ENCODE measurements around the gene CTNNBL1. TPM values are rescaled to one million over a fixed set of nuclear protein-coding genes. Genes with fewer than 3 reads are reported as not detected.

The CTNNBL1 gene
- total RNA-seq, 1 experiment from 2014 or later = 49.9 TPM

DNA sequence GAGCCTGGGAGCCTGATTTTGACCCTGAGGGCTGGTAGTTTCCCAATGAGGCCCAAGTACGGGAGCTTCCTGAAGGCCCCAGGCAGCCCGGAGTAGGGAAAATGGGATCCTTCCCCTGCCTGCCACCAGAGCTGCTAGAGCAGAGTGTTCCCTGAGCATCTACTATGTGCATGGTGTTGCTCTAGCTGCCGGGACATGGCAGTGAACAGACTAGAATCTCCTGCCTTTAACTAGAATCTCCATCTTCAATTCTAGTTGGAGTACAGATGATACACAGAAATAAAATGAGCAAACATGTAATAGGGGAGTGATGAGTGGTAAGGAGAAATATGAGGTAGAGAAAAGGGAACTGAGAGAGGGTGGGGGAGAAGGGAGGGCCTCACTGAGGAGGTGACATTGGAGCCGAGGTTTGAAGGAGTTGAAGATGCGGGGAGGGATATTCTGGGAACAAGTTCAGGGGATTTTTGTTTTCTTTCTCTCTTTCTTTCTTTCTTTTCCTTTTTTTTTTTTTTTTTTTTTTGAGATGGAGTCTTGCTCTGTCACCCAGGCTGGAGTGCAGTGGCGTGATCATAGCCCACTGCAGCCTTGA, 227.6 kb downstream of the CTNNBL1 start:
- no peak for ATAC-seq
- no peaks in the 10 kb centered on the region for H4K20me1 ChIP-seq (ENCODE audit: low read length)
- no peaks in the 10 kb centered on the region for H3K27me3 ChIP-seq (ENCODE audit: low read length)
- H3K79me2 ChIP-seq (ENCODE audit: low read length) = no peaks in the 10 kb centered on the region
- H3K9me2 ChIP-seq (replicated peaks; ENCODE audit: low read length) = no peaks in the 10 kb centered on the region
- no peak for DNase-seq
- H2AFZ ChIP-seq (ENCODE audit: low read length) = no peak overlapping the region
- ChIA-PET CTCF (no interaction called here), POLR2A (ENCODE audit: unreplicated experiment) (no interaction called here)
- no peak overlapping the region for H3K4me2 ChIP-seq (ENCODE audit: low read length)
- no peak overlapping the region for H3K9ac ChIP-seq (ENCODE audit: low read length)
- no peaks in the 10 kb centered on the region for H3K9me3 ChIP-seq (ENCODE audit: low read length)
- no peaks in the 10 kb centered on the region for H3K4me1 ChIP-seq (ENCODE audit: insufficient read depth, low read length)
- no peak for TF ChIP-seq EZH2 (IDR thresholded peaks at IDR 0.05; ENCODE audit: low read length, unreplicated experiment)
- TF ChIP-seq EZH2phosphoT487 (IDR thresholded peaks at IDR 0.05; ENCODE audit: borderline replicate concordance, low read length) = no peak
- TF ChIP-seq, protein P1, sequence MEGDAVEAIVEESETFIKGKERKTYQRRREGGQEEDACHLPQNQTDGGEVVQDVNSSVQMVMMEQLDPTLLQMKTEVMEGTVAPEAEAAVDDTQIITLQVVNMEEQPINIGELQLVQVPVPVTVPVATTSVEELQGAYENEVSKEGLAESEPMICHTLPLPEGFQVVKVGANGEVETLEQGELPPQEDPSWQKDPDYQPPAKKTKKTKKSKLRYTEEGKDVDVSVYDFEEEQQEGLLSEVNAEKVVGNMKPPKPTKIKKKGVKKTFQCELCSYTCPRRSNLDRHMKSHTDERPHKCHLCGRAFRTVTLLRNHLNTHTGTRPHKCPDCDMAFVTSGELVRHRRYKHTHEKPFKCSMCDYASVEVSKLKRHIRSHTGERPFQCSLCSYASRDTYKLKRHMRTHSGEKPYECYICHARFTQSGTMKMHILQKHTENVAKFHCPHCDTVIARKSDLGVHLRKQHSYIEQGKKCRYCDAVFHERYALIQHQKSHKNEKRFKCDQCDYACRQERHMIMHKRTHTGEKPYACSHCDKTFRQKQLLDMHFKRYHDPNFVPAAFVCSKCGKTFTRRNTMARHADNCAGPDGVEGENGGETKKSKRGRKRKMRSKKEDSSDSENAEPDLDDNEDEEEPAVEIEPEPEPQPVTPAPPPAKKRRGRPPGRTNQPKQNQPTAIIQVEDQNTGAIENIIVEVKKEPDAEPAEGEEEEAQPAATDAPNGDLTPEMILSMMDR (conservative IDR thresholded peaks at IDR 0.05; ENCODE audit: low read depth, low read length) = no peak
- H3K27ac ChIP-seq (ENCODE audit: low read length) = no peak overlapping the region
- no peaks in the 10 kb centered on the region for H3K36me3 ChIP-seq (ENCODE audit: low read depth, low read length)
- H3F3A ChIP-seq (ENCODE audit: low read length, unreplicated experiment) = no peaks in the 10 kb centered on the region
- intact Hi-C loops (cut with micrococcal nuclease) = no loop called here
- no peak overlapping the region for H3K4me3 ChIP-seq (ENCODE audit: low read length)
- no TSS peak for BruUV-seq (replicated peaks)

Other genes with a start within 250 kb of the CTNNBL1 start
- gene NNAT, start 172.8 kb upstream of the CTNNBL1 start, total RNA-seq (2014; rRNA removed) = not detected in 2 replicates
- gene BLCAP, start 166.2 kb upstream of the CTNNBL1 start, total RNA-seq (2014; rRNA removed) = 100 and 120 TPM in 2 replicates
- 45.8 and 56.4 TPM in 2 replicates for gene VSTM2L, start 209.1 kb downstream of the CTNNBL1 start, total RNA-seq (2014; rRNA removed)